HCT116 (cell line): ENCODE results near the gene TAF4. TPM values are rescaled to one million over a fixed set of nuclear protein-coding genes. Genes with fewer than 3 reads are reported as not detected.

Source experiments
- ATAC-seq: fragments of 200-7000 bp; cut with Tn5 transposase; 2 replicates; pipeline ENCODE4 v1.9.1; 2020; ENCODE audit warnings: mild to moderate bottlenecking, moderate library complexity
- BruUV-seq: library from RNA; stranded (reverse); fragments of 400-500 nt; replicated peaks from 2 replicates; lab custom pipeline; 2021; lab: Mats Ljungman, UMichigan
- CTCF ChIA-PET: fragments of 300-600 bp; sonication (Branson Sonifier 250); formaldehyde crosslinking; loops from one replicate; lab custom pipeline; 2021; ENCODE audit warnings: antibody characterized with exemption; lab: Charles Lee
- POLR2A ChIA-PET: fragments of 300-600, 350-600 bp; sonication (Branson Sonifier 250); formaldehyde crosslinking; loops from one replicate; lab custom pipeline; 2021; ENCODE audit warnings: antibody characterized with exemption; lab: Charles Lee
- RAD21 ChIA-PET, 2 experiments: fragments of 300-600 bp; sonication (Branson Sonifier 250); formaldehyde crosslinking; loops; one replicate each; lab custom pipeline; 2023; ENCODE audit warnings: low total read pairs in 2 of 2; ENCODE audit not compliant: uncharacterized antibody in 2 of 2, unreplicated experiment in 2 of 2, low non-redundant PET in 1 of 2; lab: Charles Lee
- DNase-seq: peaks from one replicate; pipeline ENCODE4 v3.0.0-alpha.2; 2010; ENCODE audit warnings: low read depth, low spot score
- H2AFZ ChIP-seq: fragments of 200-600 bp; shearing (Covaris generic), sonication (generic); 2 replicates; pipeline ENCODE4 v1.6.1; 2017; ENCODE audit warnings: low read depth, mixed run types, mixed read lengths, antibody characterized with exemption, low read length; ENCODE audit not compliant: poor library complexity, severe bottlenecking
- H3K27ac ChIP-seq: 2 replicates; pipeline ENCODE4 v1.5.1; 2012; ENCODE audit warnings: low read depth, low read length
- H3K27me3 ChIP-seq: fragments of 200-600 bp; sonication (generic); 2 replicates; pipeline ENCODE4 v1.6.1; 2016; ENCODE audit warnings: mixed run types, low read length, mixed read lengths; ENCODE audit not compliant: insufficient read depth
- H3K36me3 ChIP-seq, 2 experiments: fragments of 200-500 bp in 1 of 2; fragments of 200-600 bp in 1 of 2; sonication (Bioruptor generic) in 1 of 2; sonication (generic) in 1 of 2; 2 replicates each; pipeline versions ENCODE4 v1.5.1 to v1.6.1; 2014 to 2016; ENCODE audit warnings: low read length in 2 of 2, inconsistent platforms in 1 of 2, mixed read lengths in 1 of 2, mixed run types in 1 of 2; ENCODE audit not compliant: insufficient read depth in 2 of 2, control insufficient read depth in 1 of 2
- H3K4me1 ChIP-seq, 2 experiments: fragments of 200-600 bp in 1 of 2; sonication (generic) in 1 of 2; 2 replicates each; pipeline versions ENCODE4 v1.5.1 to v1.6.1; 2012 to 2017; ENCODE audit warnings: low read length in 2 of 2, inconsistent platforms in 1 of 2, mild to moderate bottlenecking in 1 of 2, mixed read lengths in 1 of 2, mixed run types in 1 of 2, moderate library complexity in 1 of 2; ENCODE audit not compliant: insufficient read depth in 2 of 2, control insufficient read depth in 1 of 2
- H3K4me2 ChIP-seq: fragments of 200-600 bp; sonication (generic); 2 replicates; pipeline ENCODE4 v1.6.1; 2017; ENCODE audit warnings: mixed run types, low read length, mixed read lengths
- H3K4me3 ChIP-seq, 2 experiments: fragments of 200-600 bp in 1 of 2; sonication (generic) in 1 of 2; replicated peaks in 1 of 2; 2 replicates each; pipeline ENCODE4 v1.5.1; 2011 to 2016; ENCODE audit warnings: low read length in 2 of 2, control low read depth in 1 of 2, low read depth in 1 of 2, mild to moderate bottlenecking in 1 of 2, mixed read lengths in 1 of 2, mixed run types in 1 of 2
- H3K79me2 ChIP-seq: fragments of 200-600 bp; sonication (generic); 2 replicates; pipeline ENCODE4 v1.6.1; 2017; ENCODE audit warnings: mild to moderate bottlenecking, mixed run types, low read length, moderate library complexity, mixed read lengths; ENCODE audit not compliant: insufficient read depth
- H3K9ac ChIP-seq: fragments of 200-600 bp; sonication (generic); 2 replicates; pipeline ENCODE4 v1.6.1; 2016; ENCODE audit warnings: low read length, mixed read lengths
- H3K9me2 ChIP-seq: fragments of 200-600 bp; sonication (generic), shearing (Covaris generic); 2 replicates; pipeline ENCODE4 v1.6.1; 2017; ENCODE audit warnings: mixed run types, mild to moderate bottlenecking, moderate library complexity; ENCODE audit not compliant: insufficient read depth
- H3K9me3 ChIP-seq, 2 experiments: fragments of 200-500 bp in 1 of 2; fragments of 200-600 bp in 1 of 2; sonication (Bioruptor generic) in 1 of 2; sonication (generic) in 1 of 2; 2 replicates each; pipeline ENCODE4 v1.6.1; 2014 to 2017; ENCODE audit warnings: low read length in 2 of 2, mixed read lengths in 2 of 2, inconsistent platforms in 1 of 2, low read depth in 1 of 2, mild to moderate bottlenecking in 1 of 2, mixed run types in 1 of 2, moderate library complexity in 1 of 2; ENCODE audit not compliant: control insufficient read depth in 1 of 2, insufficient read depth in 1 of 2
- H4K20me1 ChIP-seq: fragments of 200-600 bp; sonication (generic), shearing (Covaris generic); 2 replicates; pipeline ENCODE4 v1.6.1; 2017; ENCODE audit warnings: mixed run types, mild to moderate bottlenecking, moderate library complexity; ENCODE audit not compliant: insufficient read depth
- CBX3 ChIP-seq: IDR thresholded peaks from 2 replicates; pipeline ENCODE4 v1.6.1; 2012; ENCODE audit warnings: low read depth
- CEBPB ChIP-seq: IDR thresholded peaks from 2 replicates; pipeline ENCODE4 v1.6.1; 2012; ENCODE audit warnings: low read depth
- CTCF ChIP-seq, 3 experiments: fragments of 200-600 bp in 1 of 3; sonication (generic) in 1 of 3; IDR thresholded peaks in 2 of 3; conservative IDR thresholded peaks in 1 of 3; 2 replicates each; pipeline ENCODE4 v1.5.1; 2012 to 2017; ENCODE audit warnings: low read depth in 2 of 3, low read length in 2 of 3, antibody characterized with exemption in 1 of 3, borderline replicate concordance in 1 of 3, control low read depth in 1 of 3, mild to moderate bottlenecking in 1 of 3, mixed read lengths in 1 of 3, mixed run types in 1 of 3, moderate library complexity in 1 of 3; ENCODE audit not compliant: insufficient read depth in 1 of 3
- ELF1 ChIP-seq: IDR thresholded peaks from 2 replicates; pipeline ENCODE4 v1.6.1; 2012; ENCODE audit warnings: low read depth, borderline replicate concordance
- EZH2phosphoT487 ChIP-seq: fragments of 200-600 bp; IDR thresholded peaks from 2 replicates; pipeline ENCODE4 v1.6.1; 2018; ENCODE audit warnings: antibody characterized with exemption, borderline replicate concordance
- FOSL1 ChIP-seq: IDR thresholded peaks from 2 replicates; pipeline ENCODE4 v1.6.1; 2012; ENCODE audit warnings: low read depth
- JUND ChIP-seq: IDR thresholded peaks from 2 replicates; pipeline ENCODE4 v1.6.1; 2012
- MAX ChIP-seq: IDR thresholded peaks from 2 replicates; pipeline ENCODE4 v1.6.1; 2012
- POLR2A ChIP-seq: IDR thresholded peaks from 2 replicates; pipeline ENCODE4 v1.7.0; 2011; ENCODE audit warnings: borderline replicate concordance; ENCODE audit not compliant: insufficient read depth, insufficient read length; ENCODE audit errors: extremely low read depth
- SIN3A ChIP-seq: IDR thresholded peaks from 2 replicates; pipeline ENCODE4 v1.6.1; 2012; ENCODE audit warnings: low read depth
- TCF7L2 ChIP-seq: IDR thresholded peaks from 2 replicates; pipeline ENCODE4 v1.7.0; 2011; ENCODE audit warnings: borderline replicate concordance, inconsistent platforms; ENCODE audit not compliant: insufficient read depth, insufficient read length; ENCODE audit errors: extremely low read depth
- YY1 ChIP-seq: IDR thresholded peaks from 2 replicates; pipeline ENCODE4 v1.6.1; 2011; ENCODE audit warnings: low read length, low read depth, moderate library complexity, mild to moderate bottlenecking; ENCODE audit not compliant: insufficient replicate concordance; ENCODE audit errors: extremely low read depth
- ZBTB33 ChIP-seq: IDR thresholded peaks from 2 replicates; pipeline ENCODE4 v1.6.1; 2011; ENCODE audit warnings: mild to moderate bottlenecking, low read length, moderate library complexity; ENCODE audit not compliant: insufficient replicate concordance; ENCODE audit errors: extremely low read depth
- intact Hi-C: fragments of 100-400 bp; cut with micrococcal nuclease; formaldehyde crosslinking; loops from 2 replicates; pipeline ENCODE4 v1.10.0; 2022
- total RNA-seq: library from RNA; stranded (reverse); gene quantifications from one replicate; pipeline ENCODE4 v1.2.1, GENCODE V29; 2021; ENCODE audit not compliant: unreplicated experiment
- TF ChIP-seq, protein P1 (sequence below): IDR thresholded peaks from 2 replicates; pipeline ENCODE4 v1.6.1; 2012

The TAF4 gene
- total RNA-seq, 1 experiment from 2014 or later = 26.8 TPM

DNA sequence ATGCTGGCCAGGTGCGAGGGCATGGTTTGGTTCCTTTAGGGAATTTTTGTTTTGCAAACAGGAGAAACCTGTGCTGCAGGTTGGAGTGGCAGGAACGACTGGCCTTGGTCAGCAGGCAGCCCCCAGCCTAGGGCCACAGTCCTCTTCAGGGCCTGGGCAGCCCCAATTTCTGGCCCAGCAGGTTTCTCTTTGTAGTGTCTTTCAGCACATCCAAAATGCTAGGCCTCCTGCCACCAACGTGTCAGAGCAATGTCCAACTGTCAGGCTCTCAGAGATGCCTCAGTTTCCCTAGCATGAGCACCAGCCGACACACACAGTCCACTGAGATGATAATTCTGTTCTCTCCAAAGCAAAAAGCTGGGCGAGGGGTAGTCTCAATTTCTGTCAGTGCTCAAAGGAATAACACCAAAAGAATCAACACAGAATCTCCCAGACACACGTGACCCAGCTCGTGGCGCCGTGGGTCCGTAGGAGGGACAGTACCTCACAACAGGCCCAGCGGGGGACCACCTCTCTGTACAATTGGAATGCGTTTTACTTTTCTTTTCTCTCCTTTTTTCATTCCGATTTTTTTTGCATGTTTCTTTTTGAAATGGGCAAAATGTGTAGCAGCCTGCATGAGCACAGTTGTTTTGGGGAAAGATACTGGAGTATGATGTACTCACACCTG lies 125.9 kb downstream of the TAF4 start (continued):
- TF ChIP-seq ZBTB33 = no peak
- TF ChIP-seq POLR2A = no peak
- no peak for TF ChIP-seq MAX
- TF ChIP-seq CTCF (IDR thresholded peaks at IDR 0.05 in 2 of 3, conservative IDR thresholded peaks at IDR 0.05 in 1 of 3; ENCODE audit: borderline replicate concordance in 1 of 3, insufficient read depth in 1 of 3, low read depth in 2 of 3, low read length in 2 of 3) = no peak
- no peak for TF ChIP-seq CEBPB

GRCh38 chr20:61938839-61939690 lies 126.6 kb downstream of the TAF4 start:
- Histone ChIP-seq H3K4me2 (no peak overlapping the region), H2AFZ (no peak overlapping the region), H3K36me3 (no peaks in the 10 kb centered on the region), H4K20me1 (no peaks in the 10 kb centered on the region), H3K27ac (no peak overlapping the region), H3K9ac (no peak overlapping the region), H3K9me2 (no peaks in the 10 kb centered on the region), H3K4me3 (no peak overlapping the region), H3K27me3 (no peaks in the 10 kb centered on the region), H3K4me1 (no peaks in the 10 kb centered on the region), H3K79me2 (no peaks in the 10 kb centered on the region), H3K9me3 (no peaks in the 10 kb centered on the region)
- intact Hi-C loops = no loop called here
- POLR2A ChIA-PET = no interaction called here
- BruUV-seq = no TSS peak
- ATAC-seq (no peak), DNase-seq (no peak)
- RAD21 ChIA-PET = no interaction called here
- CTCF ChIA-PET = no interaction called here
- TF ChIP-seq JUND (no peak), ELF1 (no peak), CBX3 (no peak), SIN3A (no peak), MAX (no peak), FOSL1 (no peak), YY1 (no peak), TCF7L2 (no peak), EZH2phosphoT487 (no peak)
- TF ChIP-seq, protein P1, sequence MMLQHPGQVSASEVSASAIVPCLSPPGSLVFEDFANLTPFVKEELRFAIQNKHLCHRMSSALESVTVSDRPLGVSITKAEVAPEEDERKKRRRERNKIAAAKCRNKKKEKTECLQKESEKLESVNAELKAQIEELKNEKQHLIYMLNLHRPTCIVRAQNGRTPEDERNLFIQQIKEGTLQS = no peak
